Nephron (organoid): ENCODE data around the gene SSH2.
"Not testable (repeated sequence)": the region's sequence is repeated elsewhere in the genome, so short reads cannot be mapped to it uniquely, and the experiment has no call there.

Experiments used
- H3K27ac Mint-ChIP-seq, 3 experiments: 2 replicates each; pipeline ENCODE4 v1.8.0; 2020; ENCODE audit warnings: mixed read lengths in 3 of 3, mild to moderate bottlenecking in 2 of 3, moderate library complexity in 1 of 3
- H3K27me3 Mint-ChIP-seq: 2 replicates; pipeline ENCODE4 v1.8.0; 2021; ENCODE audit warnings: low read depth, mild to moderate bottlenecking, moderate library complexity, mixed read lengths
- H3K36me3 Mint-ChIP-seq: 2 replicates; pipeline ENCODE4 v1.8.0; 2020; ENCODE audit warnings: low read depth, mixed read lengths
- H3K4me1 Mint-ChIP-seq: 2 replicates; pipeline ENCODE4 v1.8.0; 2020; ENCODE audit warnings: mixed read lengths
- H3K4me3 Mint-ChIP-seq, 3 experiments: 2 replicates each; pipeline ENCODE4 v1.8.0; 2020; ENCODE audit warnings: mild to moderate bottlenecking in 3 of 3, mixed read lengths in 3 of 3, moderate library complexity in 2 of 3
- H3K9me3 Mint-ChIP-seq: 2 replicates; pipeline ENCODE4 v1.8.0; 2020; ENCODE audit warnings: mixed read lengths
- CTCF ChIP-seq, 3 experiments: fragments of 200-600 bp; sonication (generic); IDR thresholded peaks; one replicate each; pipeline ENCODE4 v1.5.0; 2021; ENCODE audit warnings: antibody characterized with exemption in 3 of 3; ENCODE audit not compliant: unreplicated experiment in 3 of 3

The SSH2 gene

GRCh38 chr17:29873476-29873875, 56.6 kb downstream of the SSH2 start:
- Mint-ChIP-seq H3K9me3 (peaks cover 5% of the 10 kb centered on the region), H3K27me3 (no peaks in the 10 kb centered on the region), H3K27ac (no peak overlapping the region), H3K36me3 (peaks cover 14% of the 10 kb centered on the region), H3K4me3 (no peak overlapping the region), H3K4me1 (peaks cover 38% of the 10 kb centered on the region)
- TF ChIP-seq CTCF (IDR thresholded peaks at IDR 0.05; ENCODE audit: unreplicated experiment in 3 of 3): no peak

DNA sequence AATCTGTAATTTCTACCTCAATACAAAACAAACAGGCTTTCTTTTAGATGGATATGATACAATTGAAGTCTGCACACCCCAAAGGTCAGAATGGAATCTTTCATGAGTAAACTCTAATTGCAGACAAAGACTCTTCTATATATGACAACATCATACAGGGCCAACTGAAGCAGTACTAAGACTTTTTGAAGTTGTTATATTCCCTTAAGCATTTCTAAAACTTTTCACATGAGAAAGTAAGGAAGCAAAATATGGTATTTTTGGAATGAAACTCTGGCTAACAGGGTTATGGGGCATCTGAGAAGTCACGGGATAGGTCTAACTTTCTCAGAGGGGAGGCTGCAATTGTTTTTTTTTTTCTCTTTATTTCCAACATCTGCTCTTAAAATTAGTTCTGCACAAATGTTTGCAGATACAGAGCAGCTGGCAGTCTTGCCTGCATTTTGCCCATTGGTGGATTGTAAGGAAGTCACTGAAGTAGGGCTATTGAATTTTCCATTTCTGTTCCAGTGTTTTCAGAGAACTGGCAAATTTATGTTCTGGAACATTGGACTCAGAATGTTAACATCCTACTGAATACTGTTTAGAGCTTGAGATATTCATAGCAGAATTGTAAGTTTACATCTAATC, 59.1 kb downstream of the SSH2 start:
- TF ChIP-seq CTCF (IDR thresholded peaks at IDR 0.05; ENCODE audit: unreplicated experiment in 3 of 3): no peak
- Mint-ChIP-seq H3K36me3 (peaks cover 6% of the 10 kb centered on the region), H3K4me3 (peak overlapping the region in 1 of 3 experiments; percentile 7), H3K9me3 (peaks cover 5% of the 10 kb centered on the region), H3K27me3 (no peaks in the 10 kb centered on the region), H3K27ac (peak overlapping the region; percentile 26 to 74 (median 56)), H3K4me1 (peaks cover 58% of the 10 kb centered on the region)

DNA sequence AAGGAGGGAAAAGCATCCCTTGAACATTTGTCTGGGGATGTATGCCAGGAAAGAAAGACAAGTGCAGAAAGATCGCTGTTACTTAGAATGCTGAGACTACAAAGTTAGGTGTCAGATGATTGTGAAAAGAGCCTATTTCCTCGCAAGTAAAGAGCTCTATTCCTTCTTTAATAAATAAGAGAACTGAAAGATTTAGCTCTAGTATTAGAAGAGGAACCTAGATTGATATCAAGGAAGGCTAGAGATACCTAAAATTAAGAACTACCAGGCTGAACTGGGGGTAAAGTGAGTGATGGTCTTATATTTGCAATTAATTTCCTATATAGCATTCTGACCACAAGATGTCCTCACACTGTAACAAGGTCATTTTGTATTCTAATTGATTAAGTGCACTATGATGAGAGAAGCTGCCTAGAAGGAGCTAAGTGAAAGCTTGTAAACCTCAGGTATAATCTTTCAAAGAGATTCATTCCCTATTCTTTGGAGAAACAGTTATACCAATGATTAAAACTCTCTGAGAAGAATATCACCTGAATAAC, 62.3 kb downstream of the SSH2 start:
- Mint-ChIP-seq H3K27me3 (no peaks in the 10 kb centered on the region), H3K27ac (peak overlapping the region; percentile 1 to 69 (median 3)), H3K36me3 (no peaks in the 10 kb centered on the region), H3K4me3 (no peak overlapping the region), H3K9me3 (no peaks in the 10 kb centered on the region), H3K4me1 (peaks cover 65% of the 10 kb centered on the region)
- TF ChIP-seq CTCF (IDR thresholded peaks at IDR 0.05; ENCODE audit: unreplicated experiment in 3 of 3): peak in 2 of 3 experiments; percentile 32 to 41

GRCh38 chr17:29866746-29867404, 63.2 kb downstream of the SSH2 start:
- H3K27ac Mint-ChIP-seq: peak overlapping the region; percentile 1 to 19 (median 3)
- H3K9me3 Mint-ChIP-seq: no peaks in the 10 kb centered on the region
- no peaks in the 10 kb centered on the region for H3K27me3 Mint-ChIP-seq
- TF ChIP-seq CTCF (IDR thresholded peaks at IDR 0.05; ENCODE audit: unreplicated experiment in 3 of 3): no peak
- H3K36me3 Mint-ChIP-seq: no peaks in the 10 kb centered on the region
- peaks cover 60% of the 10 kb centered on the region for H3K4me1 Mint-ChIP-seq
- no peak overlapping the region for H3K4me3 Mint-ChIP-seq

GRCh38 chr17:29864615-29865014, 65.4 kb downstream of the SSH2 start:
- Mint-ChIP-seq H3K4me3 (no peak overlapping the region), H3K4me1 (peaks cover 47% of the 10 kb centered on the region), H3K9me3 (no peaks in the 10 kb centered on the region), H3K36me3 (peaks cover 3% of the 10 kb centered on the region), H3K27me3 (no peaks in the 10 kb centered on the region), H3K27ac (peak overlapping the region; percentile 24 to 67 (median 43))
- no peak for TF ChIP-seq CTCF (IDR thresholded peaks at IDR 0.05; ENCODE audit: unreplicated experiment in 3 of 3)

- H3K9me3 Mint-ChIP-seq, H3K4me3 Mint-ChIP-seq, H3K36me3 Mint-ChIP-seq, H3K27me3 Mint-ChIP-seq: not testable (repeated sequence)
- H3K27ac Mint-ChIP-seq: peak overlapping the region in 2 of 3 experiments; percentile 24 to 67
- peaks cover 42% of the 10 kb centered on the region for H3K4me1 Mint-ChIP-seq
Observed at GRCh38 chr17:29864123-29864522, 65.9 kb downstream of the SSH2 start.
